PC-3 (cell line): Measurements from ENCODE around the gene GPRIN3.

Experiments used
- EZH2 ChIP-seq: fragments of 300-600 bp; sonication (generic); IDR thresholded peaks from one replicate; pipeline ENCODE4 v1.6.1; 2017; ENCODE audit warnings: antibody characterized with exemption, mild to moderate bottlenecking, low read length; ENCODE audit not compliant: unreplicated experiment
- EZH2phosphoT487 ChIP-seq: fragments of 300-600 bp; sonication (generic); IDR thresholded peaks from 2 replicates; pipeline ENCODE4 v1.6.1; 2018; ENCODE audit warnings: mild to moderate bottlenecking, antibody characterized with exemption, low read length, borderline replicate concordance
- TF ChIP-seq, protein P1 (sequence below): fragments of 300-600 bp; sonication (generic); conservative IDR thresholded peaks from 2 replicates; pipeline ENCODE4 v1.5.1; 2017; ENCODE audit warnings: antibody characterized with exemption, low read depth, mild to moderate bottlenecking, low read length

- TF ChIP-seq, protein P1, sequence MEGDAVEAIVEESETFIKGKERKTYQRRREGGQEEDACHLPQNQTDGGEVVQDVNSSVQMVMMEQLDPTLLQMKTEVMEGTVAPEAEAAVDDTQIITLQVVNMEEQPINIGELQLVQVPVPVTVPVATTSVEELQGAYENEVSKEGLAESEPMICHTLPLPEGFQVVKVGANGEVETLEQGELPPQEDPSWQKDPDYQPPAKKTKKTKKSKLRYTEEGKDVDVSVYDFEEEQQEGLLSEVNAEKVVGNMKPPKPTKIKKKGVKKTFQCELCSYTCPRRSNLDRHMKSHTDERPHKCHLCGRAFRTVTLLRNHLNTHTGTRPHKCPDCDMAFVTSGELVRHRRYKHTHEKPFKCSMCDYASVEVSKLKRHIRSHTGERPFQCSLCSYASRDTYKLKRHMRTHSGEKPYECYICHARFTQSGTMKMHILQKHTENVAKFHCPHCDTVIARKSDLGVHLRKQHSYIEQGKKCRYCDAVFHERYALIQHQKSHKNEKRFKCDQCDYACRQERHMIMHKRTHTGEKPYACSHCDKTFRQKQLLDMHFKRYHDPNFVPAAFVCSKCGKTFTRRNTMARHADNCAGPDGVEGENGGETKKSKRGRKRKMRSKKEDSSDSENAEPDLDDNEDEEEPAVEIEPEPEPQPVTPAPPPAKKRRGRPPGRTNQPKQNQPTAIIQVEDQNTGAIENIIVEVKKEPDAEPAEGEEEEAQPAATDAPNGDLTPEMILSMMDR = no peak
- TF ChIP-seq EZH2 = no peak
- TF ChIP-seq EZH2phosphoT487 = no peak
These were observed 48.5 kb upstream of the GPRIN3 start for GRCh38 chr4:89356086-89356485.
